HL-60 (cell line): ENCODE data around the gene WFDC12.

Source experiments
- GABPA ChIP-seq: IDR thresholded peaks from 2 replicates; pipeline ENCODE4 v1.6.1; 2012; ENCODE audit warnings: low read depth
- POLR2AphosphoS5 ChIP-seq: IDR thresholded peaks from 2 replicates; pipeline ENCODE4 v1.6.1; 2012; ENCODE audit warnings: low read depth
- TF ChIP-seq, protein P1 (sequence below): IDR thresholded peaks from one replicate; pipeline ENCODE4 v1.5.1; 2011; ENCODE audit warnings: low read length, control low read depth, inconsistent platforms; ENCODE audit not compliant: insufficient read depth
- TF ChIP-seq, protein P2 (sequence below): IDR thresholded peaks from 2 replicates; pipeline ENCODE4 v1.6.1; 2012; ENCODE audit warnings: low read depth; ENCODE audit not compliant: insufficient replicate concordance

DNA sequence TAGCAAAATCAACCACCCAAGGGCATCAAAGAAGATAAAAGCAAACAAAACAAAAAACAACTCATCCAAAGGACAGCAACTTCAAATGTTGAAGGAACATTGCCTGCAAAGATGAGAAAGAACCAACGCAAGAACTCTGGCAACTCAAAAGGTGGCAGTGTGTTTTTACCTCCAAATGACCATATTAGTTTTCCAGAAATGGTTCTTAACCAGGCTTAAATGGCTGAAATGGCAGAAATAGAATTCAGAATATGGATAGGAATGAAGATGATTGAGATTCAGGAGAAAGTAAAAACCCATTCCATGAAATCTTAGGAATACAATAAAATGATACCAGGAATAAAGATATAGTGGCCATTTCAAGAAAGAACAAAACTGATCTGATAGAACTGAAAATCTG is 40.6 kb upstream of the WFDC12 start:
- TF ChIP-seq, protein P1, sequence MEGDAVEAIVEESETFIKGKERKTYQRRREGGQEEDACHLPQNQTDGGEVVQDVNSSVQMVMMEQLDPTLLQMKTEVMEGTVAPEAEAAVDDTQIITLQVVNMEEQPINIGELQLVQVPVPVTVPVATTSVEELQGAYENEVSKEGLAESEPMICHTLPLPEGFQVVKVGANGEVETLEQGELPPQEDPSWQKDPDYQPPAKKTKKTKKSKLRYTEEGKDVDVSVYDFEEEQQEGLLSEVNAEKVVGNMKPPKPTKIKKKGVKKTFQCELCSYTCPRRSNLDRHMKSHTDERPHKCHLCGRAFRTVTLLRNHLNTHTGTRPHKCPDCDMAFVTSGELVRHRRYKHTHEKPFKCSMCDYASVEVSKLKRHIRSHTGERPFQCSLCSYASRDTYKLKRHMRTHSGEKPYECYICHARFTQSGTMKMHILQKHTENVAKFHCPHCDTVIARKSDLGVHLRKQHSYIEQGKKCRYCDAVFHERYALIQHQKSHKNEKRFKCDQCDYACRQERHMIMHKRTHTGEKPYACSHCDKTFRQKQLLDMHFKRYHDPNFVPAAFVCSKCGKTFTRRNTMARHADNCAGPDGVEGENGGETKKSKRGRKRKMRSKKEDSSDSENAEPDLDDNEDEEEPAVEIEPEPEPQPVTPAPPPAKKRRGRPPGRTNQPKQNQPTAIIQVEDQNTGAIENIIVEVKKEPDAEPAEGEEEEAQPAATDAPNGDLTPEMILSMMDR = no peak
- TF ChIP-seq POLR2AphosphoS5 = no peak
- TF ChIP-seq, protein P2, sequence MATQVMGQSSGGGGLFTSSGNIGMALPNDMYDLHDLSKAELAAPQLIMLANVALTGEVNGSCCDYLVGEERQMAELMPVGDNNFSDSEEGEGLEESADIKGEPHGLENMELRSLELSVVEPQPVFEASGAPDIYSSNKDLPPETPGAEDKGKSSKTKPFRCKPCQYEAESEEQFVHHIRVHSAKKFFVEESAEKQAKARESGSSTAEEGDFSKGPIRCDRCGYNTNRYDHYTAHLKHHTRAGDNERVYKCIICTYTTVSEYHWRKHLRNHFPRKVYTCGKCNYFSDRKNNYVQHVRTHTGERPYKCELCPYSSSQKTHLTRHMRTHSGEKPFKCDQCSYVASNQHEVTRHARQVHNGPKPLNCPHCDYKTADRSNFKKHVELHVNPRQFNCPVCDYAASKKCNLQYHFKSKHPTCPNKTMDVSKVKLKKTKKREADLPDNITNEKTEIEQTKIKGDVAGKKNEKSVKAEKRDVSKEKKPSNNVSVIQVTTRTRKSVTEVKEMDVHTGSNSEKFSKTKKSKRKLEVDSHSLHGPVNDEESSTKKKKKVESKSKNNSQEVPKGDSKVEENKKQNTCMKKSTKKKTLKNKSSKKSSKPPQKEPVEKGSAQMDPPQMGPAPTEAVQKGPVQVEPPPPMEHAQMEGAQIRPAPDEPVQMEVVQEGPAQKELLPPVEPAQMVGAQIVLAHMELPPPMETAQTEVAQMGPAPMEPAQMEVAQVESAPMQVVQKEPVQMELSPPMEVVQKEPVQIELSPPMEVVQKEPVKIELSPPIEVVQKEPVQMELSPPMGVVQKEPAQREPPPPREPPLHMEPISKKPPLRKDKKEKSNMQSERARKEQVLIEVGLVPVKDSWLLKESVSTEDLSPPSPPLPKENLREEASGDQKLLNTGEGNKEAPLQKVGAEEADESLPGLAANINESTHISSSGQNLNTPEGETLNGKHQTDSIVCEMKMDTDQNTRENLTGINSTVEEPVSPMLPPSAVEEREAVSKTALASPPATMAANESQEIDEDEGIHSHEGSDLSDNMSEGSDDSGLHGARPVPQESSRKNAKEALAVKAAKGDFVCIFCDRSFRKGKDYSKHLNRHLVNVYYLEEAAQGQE = no peak
- no peak for TF ChIP-seq GABPA
